PFSK-1 (cell line): ENCODE results near the gene SLC29A1.

Experiments
- FOXP2 ChIP-seq: optimal IDR thresholded peaks from 2 replicates; pipeline ENCODE3; 2011; ENCODE audit warnings: borderline replicate concordance, control low read depth, inconsistent platforms; ENCODE audit not compliant: insufficient read depth; ENCODE audit errors: extremely low read length, extremely low read depth
- POLR2AphosphoS5 ChIP-seq: IDR thresholded peaks from 2 replicates; pipeline ENCODE4 v1.6.1; 2012; ENCODE audit warnings: low read depth, mild to moderate bottlenecking, control low read depth, low read length, moderate library complexity
- SIN3A ChIP-seq: IDR thresholded peaks from 2 replicates; pipeline ENCODE4 v1.6.1; 2012; ENCODE audit warnings: mild to moderate bottlenecking, low read length, moderate library complexity, borderline replicate concordance; ENCODE audit not compliant: insufficient read depth
- TAF1 ChIP-seq: IDR thresholded peaks from 2 replicates; pipeline ENCODE4 v1.6.1; 2012; ENCODE audit warnings: low read length, control low read depth, borderline replicate concordance; ENCODE audit not compliant: insufficient read depth
- TF ChIP-seq, protein P1 (sequence below), 2 experiments: IDR thresholded peaks; 2 replicates each; pipeline versions ENCODE4 v1.6.1 to v1.8.0; 2011 to 2012; ENCODE audit warnings: low read depth in 2 of 2, low read length in 2 of 2, control low read depth in 1 of 2, inconsistent platforms in 1 of 2, mild to moderate bottlenecking in 1 of 2, moderate library complexity in 1 of 2; ENCODE audit not compliant: insufficient read depth in 1 of 2

Gene SLC29A1

GRCh38 chr6:44214307-44214706, 9.1 kb upstream of the SLC29A1 start:
- no peak for TF ChIP-seq SIN3A
- TF ChIP-seq TAF1, result no peak
- TF ChIP-seq FOXP2, result no peak
- TF ChIP-seq POLR2AphosphoS5, result no peak
- TF ChIP-seq, protein P1, sequence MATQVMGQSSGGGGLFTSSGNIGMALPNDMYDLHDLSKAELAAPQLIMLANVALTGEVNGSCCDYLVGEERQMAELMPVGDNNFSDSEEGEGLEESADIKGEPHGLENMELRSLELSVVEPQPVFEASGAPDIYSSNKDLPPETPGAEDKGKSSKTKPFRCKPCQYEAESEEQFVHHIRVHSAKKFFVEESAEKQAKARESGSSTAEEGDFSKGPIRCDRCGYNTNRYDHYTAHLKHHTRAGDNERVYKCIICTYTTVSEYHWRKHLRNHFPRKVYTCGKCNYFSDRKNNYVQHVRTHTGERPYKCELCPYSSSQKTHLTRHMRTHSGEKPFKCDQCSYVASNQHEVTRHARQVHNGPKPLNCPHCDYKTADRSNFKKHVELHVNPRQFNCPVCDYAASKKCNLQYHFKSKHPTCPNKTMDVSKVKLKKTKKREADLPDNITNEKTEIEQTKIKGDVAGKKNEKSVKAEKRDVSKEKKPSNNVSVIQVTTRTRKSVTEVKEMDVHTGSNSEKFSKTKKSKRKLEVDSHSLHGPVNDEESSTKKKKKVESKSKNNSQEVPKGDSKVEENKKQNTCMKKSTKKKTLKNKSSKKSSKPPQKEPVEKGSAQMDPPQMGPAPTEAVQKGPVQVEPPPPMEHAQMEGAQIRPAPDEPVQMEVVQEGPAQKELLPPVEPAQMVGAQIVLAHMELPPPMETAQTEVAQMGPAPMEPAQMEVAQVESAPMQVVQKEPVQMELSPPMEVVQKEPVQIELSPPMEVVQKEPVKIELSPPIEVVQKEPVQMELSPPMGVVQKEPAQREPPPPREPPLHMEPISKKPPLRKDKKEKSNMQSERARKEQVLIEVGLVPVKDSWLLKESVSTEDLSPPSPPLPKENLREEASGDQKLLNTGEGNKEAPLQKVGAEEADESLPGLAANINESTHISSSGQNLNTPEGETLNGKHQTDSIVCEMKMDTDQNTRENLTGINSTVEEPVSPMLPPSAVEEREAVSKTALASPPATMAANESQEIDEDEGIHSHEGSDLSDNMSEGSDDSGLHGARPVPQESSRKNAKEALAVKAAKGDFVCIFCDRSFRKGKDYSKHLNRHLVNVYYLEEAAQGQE (IDR thresholded peaks at IDR 0.05; ENCODE audit: insufficient read depth in 1 of 2, low read depth in 2 of 2, low read length in 2 of 2), result no peak

DNA sequence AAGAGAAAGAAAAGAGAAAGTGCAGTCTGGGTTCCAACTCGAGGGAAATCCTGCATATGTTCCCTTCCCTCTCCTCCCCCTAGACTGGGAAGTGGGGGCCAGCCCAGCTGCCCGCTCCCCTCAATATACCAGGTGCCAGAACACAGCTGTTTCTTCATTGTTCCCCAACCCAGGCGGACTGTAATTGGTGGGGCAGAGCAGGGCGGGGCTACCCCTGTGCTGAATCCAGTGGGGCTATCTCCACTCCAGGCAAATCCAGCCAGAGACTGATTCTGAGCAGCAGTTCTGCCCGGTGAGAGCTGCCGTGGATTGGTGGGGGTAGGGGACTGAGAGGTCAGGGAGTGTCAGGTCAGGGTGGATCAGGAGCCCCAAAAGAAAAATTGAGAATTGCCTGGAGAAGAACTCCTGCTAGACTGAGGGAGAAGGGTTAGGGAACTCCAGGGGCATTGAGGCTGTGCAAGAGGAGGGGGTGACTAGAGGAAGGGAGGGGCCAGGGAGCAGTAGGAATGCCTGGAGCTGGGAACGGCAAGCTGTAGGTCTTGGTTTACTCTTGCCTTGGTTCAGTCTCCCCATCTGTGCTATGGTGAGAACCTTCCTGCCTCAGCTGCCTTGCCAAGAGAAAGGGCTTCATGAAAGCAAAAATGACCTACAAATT, 6.6 kb upstream of the SLC29A1 start, which contains the start of gene MYMX:
Gene MYMX (plus strand): TSS at position 250 of the 655 bp plus-strand sequence. CDS start 546 bp downstream, outside the sequence.
- TF ChIP-seq POLR2AphosphoS5, result no peak
- TF ChIP-seq TAF1, result no peak
- TF ChIP-seq SIN3A, result no peak
- TF ChIP-seq FOXP2, result no peak
- TF ChIP-seq, protein P1 (IDR thresholded peaks at IDR 0.05; ENCODE audit: insufficient read depth in 1 of 2, low read depth in 2 of 2, low read length in 2 of 2), result no peak

- TF ChIP-seq FOXP2 (no peak), TAF1 (no peak), SIN3A (no peak), POLR2AphosphoS5 (no peak)
- TF ChIP-seq, protein P1 (IDR thresholded peaks at IDR 0.05; ENCODE audit: insufficient read depth in 1 of 2, low read depth in 2 of 2, low read length in 2 of 2), result no peak
Observed at GRCh38 chr6:44217332-44218143, 5.9 kb upstream of the SLC29A1 start.

GRCh38 chr6:44219053-44219814, 4.2 kb upstream of the SLC29A1 start:
- TF ChIP-seq, protein P1 (IDR thresholded peaks at IDR 0.05; ENCODE audit: insufficient read depth in 1 of 2, low read depth in 2 of 2, low read length in 2 of 2), result no peak
- no peak for TF ChIP-seq POLR2AphosphoS5
